Activated CD4-positive, alpha-beta T cell treated with anti-CD3 and anti-CD28 coated beads for 24 hours (primary cell): Measurements from ENCODE around the gene PTPRM.

ENCODE experiments used
- DNase-seq, 2 donors: peaks; one replicate each; pipeline ENCODE4 v3.0.0-alpha.2; 2020; ENCODE audit warnings: low read depth in 2 of 2

Gene PTPRM

DNA sequence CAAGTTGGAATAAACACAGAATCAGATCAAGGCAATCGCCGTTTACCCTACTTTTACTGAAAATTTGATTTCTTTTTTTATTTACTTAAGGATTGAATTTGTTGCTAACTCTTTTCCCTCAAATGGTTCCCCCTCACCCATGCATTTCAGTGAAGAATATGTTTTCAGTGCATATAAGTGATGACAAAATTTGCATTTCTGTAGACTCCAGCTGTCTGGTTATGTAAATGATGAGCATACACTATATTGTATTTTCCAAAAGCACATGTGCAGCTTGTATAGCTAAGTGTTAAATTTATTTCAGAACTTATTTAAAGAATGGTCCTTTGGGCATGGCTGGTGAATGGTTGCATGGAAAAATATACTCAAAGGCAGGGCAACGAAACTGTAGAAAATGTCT is 437.7 kb downstream of the PTPRM start:
- no peak for DNase-seq

DNA sequence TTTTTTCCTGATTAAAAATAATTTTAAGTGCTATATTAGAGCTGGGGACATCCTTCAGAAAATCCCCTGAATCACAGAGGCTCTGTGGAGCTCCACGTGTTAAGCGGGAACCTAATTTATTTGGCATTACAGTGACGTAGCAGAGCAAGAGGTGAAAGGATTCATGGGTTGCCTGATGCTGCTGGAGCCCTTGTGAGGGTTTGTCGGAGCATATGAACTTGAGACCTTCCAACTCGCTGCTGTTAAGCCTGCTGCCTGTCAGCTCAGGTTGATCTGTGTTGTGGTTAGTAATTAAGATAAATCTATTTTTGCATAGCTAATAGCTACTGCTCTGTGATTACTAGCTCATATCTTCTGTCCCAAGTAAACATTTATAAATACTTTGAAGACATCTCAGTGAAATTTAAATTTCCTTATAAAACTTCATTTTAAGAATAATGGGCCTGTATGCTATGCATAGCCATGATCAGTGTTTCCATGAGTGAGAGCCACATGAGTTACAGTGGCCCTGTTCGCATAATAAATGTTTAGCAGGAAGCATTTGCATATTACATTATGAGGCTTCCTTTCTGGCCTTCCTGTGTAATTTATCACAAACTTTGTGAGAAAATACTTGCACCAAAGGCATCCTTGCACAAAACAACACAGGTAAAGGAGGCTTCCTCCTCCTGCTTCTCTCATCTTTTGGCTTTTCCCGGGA is 438.9 kb downstream of the PTPRM start:
- no peak for DNase-seq

DNA sequence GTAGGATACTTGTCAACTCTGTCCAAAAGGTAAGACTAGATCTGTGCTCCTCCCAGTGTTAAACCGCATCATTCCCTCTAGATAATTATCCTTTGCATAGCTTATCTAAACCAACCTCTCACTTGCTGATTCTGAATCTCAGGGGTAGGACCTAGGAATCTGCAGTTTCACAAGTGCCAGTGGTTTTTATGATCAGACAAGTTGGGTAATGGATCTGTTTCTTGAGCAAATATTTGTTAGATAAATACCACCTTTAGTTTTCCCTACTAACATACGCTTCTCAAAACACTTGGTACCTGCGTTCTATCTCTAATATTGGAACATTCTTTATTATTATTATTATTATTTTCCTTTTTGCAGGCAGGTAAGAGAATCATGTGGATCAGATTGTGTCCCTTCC is 439.9 kb downstream of the PTPRM start:
- no peak for DNase-seq

DNA sequence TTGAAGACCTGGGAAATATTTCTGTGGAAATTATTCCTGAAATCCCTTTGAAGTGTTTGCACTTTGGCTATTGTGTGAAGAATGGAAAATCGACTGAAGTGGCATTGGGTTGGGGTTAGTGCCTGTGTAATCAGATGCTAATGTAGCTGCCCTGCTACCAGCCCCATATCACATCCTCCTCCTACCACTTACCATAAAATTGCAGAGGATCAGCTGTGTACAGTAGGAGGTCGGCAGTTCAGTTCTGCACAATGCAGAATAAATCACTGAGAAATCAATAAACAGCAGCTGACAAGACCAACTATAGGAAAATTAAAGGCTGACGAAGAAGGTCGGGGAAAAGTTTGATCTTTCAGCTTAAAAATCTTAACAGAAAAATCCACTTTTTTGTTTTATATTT is 440.9 kb downstream of the PTPRM start:
- DNase-seq, result no peak

DNA sequence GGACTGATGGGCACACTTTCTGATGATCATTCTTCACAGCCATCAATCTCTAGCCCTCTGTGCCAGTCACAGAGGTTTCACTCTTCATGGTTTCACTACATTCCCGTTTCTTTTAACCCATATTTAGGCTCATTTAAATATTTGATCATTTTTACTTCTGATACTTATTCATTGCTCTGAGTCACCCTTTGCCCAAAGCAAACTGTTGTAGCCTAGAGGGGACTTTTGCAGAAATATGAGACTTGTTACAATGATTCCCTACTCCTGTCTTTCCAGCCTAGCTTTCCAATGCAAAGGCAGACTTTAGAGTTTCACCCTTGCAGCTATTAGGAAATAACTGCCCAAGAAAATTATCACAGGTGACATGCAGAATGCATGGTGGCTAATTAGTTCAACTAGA is 444.2 kb downstream of the PTPRM start:
- no peak for DNase-seq

DNA sequence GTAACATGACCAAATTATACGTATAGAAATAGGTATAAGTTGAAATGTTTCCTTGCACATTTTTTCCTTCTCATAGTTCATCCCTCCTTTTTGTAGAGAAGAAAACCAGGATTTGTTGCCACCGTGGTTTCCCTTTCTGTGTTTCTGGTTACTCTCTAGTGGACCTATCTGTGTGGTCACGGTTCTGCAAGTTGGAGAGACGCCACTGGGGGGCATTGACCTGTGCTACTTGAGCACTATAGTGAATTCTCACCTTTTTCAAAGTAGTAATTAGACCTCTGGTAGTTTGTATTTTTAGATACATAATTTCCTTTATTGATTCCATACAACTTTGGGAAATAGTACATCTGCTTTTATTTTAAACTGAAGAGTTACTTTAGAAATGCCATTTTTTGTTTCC is 444.8 kb downstream of the PTPRM start:
- DNase-seq, result no peak

DNA sequence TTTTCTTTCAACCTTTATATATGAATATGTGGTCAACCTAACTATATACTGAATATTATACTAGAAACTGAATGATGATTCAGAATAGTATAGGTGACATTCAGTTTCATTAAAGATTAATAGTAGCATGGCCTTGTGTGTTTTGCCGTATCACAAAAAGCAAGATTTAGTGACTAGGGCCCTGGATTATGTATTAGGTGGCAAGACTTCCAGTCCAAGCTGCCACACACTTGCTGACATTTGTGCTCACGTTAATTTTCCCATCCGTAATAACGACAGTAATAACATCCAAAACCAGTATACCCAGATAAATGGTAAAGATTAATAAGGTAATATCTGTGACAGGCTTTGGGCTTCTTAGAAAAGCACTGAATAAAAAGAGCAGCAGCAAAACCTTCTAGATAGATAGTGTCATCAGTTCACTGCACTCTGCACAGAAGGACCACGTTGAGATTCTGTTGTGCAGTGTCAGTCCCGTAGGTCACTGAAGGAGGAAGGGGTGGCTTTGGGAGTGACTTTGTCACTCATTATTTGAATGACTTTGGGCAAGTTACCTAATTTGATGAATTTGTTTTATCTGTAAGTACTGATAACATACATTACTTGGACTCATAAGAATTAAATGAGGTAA is 451.7 kb downstream of the PTPRM start:
- no peak for DNase-seq

DNA sequence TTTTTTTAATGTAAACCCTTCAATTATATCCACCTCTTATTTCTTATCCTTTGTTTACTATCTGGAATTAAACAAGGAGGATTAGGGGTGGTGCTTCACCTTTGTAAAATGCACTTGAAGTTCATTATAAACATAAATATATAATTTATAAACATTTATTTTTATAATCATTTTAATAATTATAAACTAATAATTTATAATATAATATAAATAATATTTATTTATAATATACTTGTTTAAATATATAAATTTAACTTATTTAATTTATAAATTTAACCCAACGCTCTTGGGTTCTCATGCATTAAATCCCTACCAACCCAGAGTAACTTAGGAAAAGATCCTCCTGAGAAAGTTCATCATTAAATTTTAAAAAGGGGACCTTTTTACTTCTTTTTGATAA is 452.5 kb downstream of the PTPRM start:
- DNase-seq, result no peak

DNA sequence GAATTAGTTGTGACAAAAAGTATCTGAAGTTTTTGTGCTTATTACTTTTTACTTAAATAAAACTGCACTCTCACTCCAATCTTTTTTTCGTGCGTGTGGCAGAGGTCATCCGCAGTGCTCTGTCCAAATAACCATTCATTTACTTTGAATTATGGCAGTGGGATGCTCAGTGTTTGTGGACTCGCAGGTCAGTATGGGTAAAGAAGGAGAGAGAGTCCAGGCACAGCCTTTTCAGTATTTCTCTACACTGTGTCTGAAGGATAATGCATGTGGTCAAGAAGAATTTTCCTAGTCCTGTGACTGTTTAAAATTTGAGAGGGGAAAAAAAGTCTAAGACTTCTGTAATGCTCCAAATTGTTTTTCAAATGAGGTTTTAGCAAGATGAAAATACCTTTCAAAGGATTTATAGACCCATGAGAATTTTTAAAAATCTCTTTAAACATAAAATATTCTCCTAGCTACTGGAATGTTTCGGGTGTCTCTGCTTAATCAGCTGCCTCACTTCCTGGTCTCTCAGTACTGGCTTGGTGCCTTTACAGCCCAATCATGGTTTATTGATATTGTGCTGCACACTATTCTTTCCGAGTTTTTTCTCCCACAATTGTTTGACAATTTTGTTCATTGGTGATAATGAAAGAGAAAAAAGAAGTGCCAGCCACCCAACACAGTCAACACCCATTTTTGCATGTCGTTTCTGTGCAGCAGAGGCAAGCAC is 453.2 kb downstream of the PTPRM start:
- DNase-seq, result no peak

DNA sequence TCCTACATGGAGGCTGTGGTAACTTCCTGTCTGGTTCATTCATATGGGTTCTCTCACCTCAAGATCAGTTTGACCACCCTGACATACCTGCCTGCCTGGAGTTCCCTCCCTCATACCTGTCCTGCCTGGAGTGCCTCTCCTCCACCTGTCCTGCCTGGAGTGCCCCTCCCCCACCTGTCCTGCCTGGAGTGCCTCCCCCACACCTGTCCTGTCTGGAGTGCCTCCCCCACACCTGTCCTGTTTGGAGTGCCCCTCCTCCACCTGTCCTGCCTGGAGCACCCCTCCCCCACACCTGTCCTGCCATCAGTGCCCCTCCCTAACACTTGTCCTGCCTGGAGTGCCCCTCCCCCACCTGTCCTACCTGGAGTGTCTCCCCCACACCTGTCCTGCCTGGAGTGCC is 461.9 kb downstream of the PTPRM start:
- DNase-seq, result no peak

DNA sequence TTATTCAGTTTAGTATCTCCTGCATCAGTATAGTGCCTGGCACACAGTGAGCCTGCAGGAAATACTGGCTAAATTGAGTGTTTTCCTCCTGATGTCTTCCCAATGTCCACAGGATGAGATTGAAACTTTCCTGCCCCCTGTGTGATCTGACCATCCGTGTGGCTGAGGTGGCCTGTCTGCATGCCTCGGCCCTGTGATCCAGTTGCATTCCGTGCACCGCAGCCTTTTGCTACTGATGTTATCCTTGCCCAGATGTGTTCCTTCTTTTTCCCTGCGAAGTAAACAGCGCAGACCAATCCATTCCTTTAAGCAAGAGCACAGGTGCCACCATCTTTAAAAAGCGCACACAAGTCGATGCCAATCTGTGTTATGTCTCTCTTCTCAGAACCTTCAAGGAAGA is 462.6 kb downstream of the PTPRM start:
- DNase-seq, result no peak

DNA sequence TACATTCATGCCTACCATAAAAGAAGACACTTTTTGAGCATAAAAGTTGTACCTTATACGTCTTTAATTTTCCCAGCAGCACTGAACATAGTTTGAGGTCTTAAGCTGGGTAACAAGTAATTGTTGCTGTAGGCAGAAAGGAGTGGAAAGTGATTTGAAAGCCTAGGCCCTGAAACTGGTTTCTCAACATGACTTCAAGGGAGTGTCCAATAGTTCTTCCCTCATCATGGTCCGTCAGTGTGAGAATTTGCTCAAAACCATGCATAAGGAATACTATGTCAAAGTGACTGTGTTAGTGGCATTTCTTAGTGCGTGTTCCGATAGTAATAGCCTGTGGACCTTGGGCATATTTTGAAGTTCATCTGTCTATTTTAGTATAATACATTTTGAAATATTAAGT is 463.1 kb downstream of the PTPRM start:
- no peak for DNase-seq

DNA sequence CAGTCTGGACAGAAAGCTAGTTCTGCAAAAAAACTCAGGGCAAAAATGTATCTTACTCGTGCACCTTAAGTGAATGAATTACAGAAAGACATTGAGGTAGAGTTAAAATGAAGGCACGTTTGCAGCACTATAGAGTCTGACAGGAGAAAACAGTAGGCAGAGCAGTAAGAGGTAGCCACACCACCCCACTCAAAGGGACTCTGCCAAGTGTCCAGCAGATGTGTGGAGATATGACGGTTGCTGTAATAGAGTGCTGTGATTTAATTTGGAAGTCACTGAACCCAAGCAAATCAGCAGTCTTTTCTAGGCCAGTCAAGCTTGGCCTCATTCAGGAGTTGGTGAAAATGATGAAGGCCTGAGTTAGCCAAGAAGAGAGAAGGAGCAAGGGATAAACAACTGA is 464.4 kb downstream of the PTPRM start:
- DNase-seq, result no peak

DNA sequence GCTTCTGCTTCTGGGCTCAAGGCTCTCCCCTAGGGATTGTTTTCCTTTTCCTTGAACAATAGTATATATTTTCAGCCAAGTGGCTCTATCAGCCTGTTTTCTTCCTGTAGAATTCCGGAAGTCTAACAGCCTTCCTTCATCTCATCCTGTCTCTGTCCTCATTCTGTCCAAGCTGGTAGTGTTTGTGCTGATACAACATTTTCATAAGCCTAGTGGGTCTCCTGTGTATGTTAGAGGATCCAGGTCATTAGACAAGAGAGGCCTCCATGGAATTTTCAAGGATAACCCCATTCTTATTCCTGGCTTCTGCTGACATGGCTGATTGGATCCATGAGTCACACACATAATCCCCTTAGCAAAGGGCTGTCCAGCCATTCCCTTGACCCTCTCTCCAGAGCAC is 467.6 kb downstream of the PTPRM start:
- no peak for DNase-seq

DNA sequence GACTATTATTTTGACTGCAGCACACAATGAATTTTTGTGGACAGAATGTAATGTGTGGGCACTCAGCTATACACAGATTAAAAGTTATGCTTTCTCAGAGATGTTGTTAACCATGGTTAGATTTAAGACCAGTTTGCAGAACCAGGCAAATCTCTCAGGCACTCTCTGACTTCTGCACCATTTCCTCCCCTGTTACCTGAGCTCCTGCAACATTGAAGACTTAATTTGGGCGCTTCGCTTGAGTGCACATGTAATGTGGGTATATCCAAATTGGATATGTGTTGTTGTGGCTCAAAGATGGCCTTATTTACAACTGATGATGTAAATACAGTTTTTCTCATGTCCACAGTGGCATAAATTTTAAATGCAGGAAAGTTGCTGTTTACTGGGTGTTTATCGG is 469.4 kb downstream of the PTPRM start:
- no peak for DNase-seq

DNA sequence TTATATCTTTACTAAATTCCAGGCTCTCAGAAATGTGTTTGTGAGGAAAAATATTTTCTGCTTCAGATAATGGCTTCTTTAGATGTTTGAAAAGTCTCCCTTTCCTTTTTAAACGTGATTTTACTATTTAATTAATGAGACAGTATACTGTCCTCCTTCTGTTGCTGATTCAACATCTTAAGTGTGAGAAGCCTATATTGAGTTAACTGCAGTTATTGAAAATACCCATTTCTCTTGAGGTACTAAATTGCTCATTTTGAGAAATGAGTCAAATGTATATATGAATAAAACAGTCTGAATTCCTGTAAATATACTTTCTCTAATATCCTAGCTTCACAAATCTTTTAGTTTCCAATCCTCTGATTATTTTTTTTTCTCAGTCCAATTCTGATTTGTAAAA is 470.2 kb downstream of the PTPRM start:
- DNase-seq, result no peak

DNA sequence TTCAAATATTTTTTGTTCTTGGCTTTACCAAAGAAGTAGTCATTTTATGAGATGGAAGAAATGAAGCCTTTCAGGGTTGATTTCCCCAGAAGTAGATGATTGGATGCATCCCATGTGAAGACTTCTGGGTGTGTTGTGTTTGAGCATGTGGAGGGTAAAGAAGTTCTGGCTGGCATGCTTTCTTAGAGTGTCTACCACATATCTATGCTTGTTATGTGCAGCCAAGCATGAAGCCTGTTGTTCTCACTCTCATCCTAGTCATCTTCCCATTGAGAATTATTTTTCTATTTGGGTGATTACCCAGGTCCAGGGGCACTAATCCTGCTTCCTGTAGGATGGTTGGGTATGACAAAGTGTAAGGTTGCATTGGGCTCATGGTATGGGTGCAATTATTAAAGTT is 472.9 kb downstream of the PTPRM start:
- no peak for DNase-seq

DNA sequence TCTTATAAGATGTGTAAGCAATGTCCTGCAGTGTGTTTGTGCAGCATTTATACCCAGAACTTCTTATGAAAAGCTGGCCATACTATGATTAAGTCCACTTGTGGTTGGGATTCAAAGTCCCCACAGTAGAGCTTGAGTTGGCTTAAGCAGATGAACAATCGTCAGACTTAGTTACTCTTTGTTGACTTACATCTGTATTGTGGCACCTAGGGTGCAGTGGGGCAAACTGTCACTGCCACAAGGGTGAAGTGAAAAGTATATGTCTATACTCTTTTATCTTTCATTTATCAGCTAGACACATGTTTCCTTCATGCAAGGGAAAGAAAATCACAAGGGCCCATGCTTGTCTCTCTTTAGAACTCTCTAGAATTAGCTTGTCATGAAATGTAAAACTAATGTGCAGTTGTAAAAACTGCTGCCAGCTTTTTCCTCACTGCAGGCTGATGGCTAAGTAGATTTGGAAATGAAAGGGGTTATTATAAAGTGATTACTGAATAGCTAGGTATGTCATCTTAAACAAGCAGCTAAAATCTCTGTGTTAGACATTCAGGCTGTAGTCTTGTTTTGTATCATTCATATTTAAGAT is 474.5 kb downstream of the PTPRM start:
- DNase-seq, result no peak

DNA sequence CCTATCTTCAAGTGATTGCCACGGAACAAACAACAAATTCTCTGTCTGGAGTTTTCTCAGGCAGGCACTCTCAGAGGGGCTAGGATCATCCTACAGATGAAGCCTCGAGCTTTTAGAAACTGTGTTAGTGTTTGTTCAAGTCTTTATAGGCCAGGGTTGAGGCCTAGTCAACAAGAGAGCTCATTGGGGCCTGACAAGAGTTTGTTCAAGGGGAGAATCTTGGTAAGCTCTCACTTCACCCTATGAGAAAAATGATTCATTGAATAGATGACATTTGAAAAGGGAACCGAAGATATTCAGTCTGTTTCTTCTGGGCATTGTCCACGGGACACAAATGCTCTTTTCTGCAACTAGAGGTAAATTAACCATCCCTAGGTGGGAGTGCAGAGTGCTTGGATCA is 476.9 kb downstream of the PTPRM start:
- DNase-seq, result no peak

DNA sequence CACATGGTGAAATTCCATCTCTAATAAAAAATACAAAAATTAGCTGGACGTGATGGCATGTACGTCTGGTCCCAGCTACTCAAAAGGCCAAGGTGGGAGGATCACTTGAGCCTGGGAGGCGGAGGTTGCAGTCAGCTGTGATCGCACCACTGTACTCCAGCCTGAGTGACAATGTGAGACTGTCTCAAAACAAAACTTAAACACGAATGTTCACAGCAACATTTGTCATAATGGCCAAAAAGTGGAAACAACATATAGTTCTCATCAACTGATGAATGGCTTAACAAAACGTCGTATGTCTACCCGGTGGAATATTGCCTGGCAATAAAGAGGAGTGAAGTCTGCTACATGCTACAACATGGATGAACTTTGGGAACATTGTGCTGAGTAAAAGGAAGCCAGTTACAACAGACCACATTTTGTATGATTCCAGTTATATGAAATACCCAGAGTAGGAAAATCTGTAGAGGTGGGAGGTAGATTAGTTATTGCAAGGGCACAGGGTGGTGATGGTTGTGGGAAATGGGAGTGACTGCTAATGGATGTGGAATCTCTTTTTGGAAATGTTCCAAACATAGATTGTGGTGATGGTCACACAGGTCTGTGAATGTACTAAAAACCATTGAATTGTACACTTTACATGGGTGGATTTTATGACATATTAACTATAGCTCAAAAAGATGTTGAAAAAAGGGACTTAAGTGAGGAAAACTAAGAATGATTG is 478.2 kb downstream of the PTPRM start:
- no peak for DNase-seq

DNA sequence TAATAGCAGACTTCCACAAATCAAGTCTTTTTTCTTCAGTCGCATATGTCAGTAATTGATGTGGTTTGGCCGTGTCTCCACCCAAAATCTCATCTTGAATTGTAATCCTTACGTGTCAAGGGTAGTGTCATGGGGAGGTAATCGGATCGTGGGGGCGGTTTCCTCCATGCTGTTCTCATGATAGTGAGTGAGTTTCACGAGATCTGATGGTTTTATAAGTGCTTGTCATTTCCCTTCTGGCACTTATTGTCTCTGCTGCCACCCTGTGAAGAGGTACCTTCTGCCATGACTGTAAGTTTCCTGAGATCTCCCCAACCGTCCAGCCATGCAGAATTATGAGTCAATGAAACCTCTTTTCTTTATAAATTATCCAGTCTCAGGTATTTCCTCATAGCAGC is 478.8 kb downstream of the PTPRM start:
- peak; percentile 2 to 24 for DNase-seq

DNA sequence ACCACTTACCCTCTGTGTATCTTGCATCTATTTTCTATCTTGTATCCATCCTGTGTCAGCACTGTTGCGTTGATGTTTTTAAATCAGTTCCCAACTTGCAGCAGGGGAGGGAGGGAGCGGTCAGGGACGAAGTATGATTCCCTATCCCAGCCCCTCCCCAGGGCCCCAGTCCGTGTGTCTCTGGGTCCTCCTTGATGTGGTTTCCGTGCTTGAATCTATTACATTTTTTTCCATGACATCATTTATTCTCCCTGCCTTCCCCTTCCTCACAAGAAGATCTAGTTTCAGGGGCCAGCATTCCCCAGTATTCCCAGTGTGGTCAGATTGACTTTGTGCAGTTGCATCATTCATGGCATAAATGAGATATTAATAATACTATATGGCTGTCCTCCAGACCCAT is 479.3 kb downstream of the PTPRM start:
- DNase-seq, result no peak
